Measurements from ENCODE around the gene CCSER1. TPM values are rescaled to one million over a fixed set of nuclear protein-coding genes. Genes with fewer than 3 reads are reported as not detected.

The CCSER1 gene
- total and polyA plus RNA-seq, 2 donors (not counting 1 experiment from before 2014, with no cell fraction given) = under 0.01 TPM; not detected in 1

DNA sequence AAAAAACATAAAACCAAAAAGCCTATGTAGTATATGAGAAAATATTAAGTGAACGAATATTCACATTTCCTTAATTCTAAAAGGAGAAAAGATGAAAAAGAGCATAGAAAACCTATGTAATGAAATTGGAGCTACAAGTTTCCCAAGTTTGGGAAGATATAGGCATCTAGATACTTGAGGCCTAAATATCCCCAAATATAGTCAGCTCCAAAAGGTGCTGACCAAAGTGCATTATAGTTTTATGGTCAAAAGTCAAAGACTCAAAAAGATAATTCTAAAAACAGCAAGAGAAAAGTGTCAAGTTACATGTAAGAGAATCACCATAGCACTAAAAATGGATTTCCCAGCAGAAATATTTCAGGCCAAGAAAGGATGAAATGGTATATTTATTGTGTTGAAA is 1502.9 kb downstream of the CCSER1 start:
- no peak overlapping the region for H3K27ac ChIP-seq (ENCODE audit: insufficient read depth, low read length)
- no peaks in the 10 kb centered on the region for H3K9me3 ChIP-seq (ENCODE audit: control insufficient read depth, insufficient read depth, low read depth, low read length)
- no peak overlapping the region for H2AFZ ChIP-seq (ENCODE audit: low read length)
- no peaks in the 10 kb centered on the region for H3K36me3 ChIP-seq (ENCODE audit: control insufficient read depth, insufficient read depth, low read length)
- no peak overlapping the region for H3K9ac ChIP-seq (ENCODE audit: insufficient read depth, low read length)
- H3K4me1 ChIP-seq (ENCODE audit: control insufficient read depth, extremely low read depth, insufficient read depth, low read length) = no peaks in the 10 kb centered on the region
- no peak overlapping the region for H3K4me3 ChIP-seq (replicated peaks in 1 of 4; ENCODE audit: control extremely low read depth in 1 of 4, insufficient read depth in 1 of 4, low read depth in 3 of 4, low read length in 4 of 4)
- H3K27me3 ChIP-seq (ENCODE audit: control insufficient read depth, insufficient read depth, low read length) = no peaks in the 10 kb centered on the region
- no peak for DNase-seq (ENCODE audit: low read depth in 2 of 2)
- no peaks in the 10 kb centered on the region for H3K79me2 ChIP-seq (ENCODE audit: control insufficient read depth, insufficient read depth, low read length)
- TF ChIP-seq, protein P1, sequence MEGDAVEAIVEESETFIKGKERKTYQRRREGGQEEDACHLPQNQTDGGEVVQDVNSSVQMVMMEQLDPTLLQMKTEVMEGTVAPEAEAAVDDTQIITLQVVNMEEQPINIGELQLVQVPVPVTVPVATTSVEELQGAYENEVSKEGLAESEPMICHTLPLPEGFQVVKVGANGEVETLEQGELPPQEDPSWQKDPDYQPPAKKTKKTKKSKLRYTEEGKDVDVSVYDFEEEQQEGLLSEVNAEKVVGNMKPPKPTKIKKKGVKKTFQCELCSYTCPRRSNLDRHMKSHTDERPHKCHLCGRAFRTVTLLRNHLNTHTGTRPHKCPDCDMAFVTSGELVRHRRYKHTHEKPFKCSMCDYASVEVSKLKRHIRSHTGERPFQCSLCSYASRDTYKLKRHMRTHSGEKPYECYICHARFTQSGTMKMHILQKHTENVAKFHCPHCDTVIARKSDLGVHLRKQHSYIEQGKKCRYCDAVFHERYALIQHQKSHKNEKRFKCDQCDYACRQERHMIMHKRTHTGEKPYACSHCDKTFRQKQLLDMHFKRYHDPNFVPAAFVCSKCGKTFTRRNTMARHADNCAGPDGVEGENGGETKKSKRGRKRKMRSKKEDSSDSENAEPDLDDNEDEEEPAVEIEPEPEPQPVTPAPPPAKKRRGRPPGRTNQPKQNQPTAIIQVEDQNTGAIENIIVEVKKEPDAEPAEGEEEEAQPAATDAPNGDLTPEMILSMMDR (conservative IDR thresholded peaks at IDR 0.05 in 1 of 2, IDR thresholded peaks at IDR 0.05 in 1 of 2; ENCODE audit: low read depth in 1 of 2, low read length in 2 of 2) = no peak
- no peak for TF ChIP-seq EZH2 (IDR thresholded peaks at IDR 0.05; ENCODE audit: low read length, missing control alignments)
- no peaks in the 10 kb centered on the region for H4K20me1 ChIP-seq (ENCODE audit: control insufficient read depth, extremely low read depth, insufficient read depth, low read length)
- no peak overlapping the region for H3K4me2 ChIP-seq (ENCODE audit: extremely low read depth, insufficient read depth, low read length)

DNA sequence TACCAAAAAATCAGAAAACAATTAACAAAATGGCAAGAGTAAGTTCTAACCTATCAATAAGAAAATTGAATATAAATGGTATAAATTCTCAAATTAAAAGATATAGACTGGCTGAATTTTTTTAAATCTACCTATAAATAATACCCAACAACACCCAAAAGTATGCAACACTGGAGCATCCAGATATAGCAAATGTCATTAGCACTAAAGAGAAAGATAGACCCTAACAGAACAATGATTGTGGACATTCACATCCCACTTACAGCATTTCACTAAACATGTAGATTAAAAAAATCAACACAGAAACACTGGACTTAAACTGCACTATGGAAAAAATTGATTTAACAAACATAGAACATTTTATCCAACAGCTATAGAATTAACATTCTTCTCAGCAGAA is 1503.6 kb downstream of the CCSER1 start:
- Histone ChIP-seq H4K20me1 (ENCODE audit: control insufficient read depth, extremely low read depth, insufficient read depth, low read length) (no peaks in the 10 kb centered on the region), H3K36me3 (ENCODE audit: control insufficient read depth, insufficient read depth, low read length) (no peaks in the 10 kb centered on the region), H3K4me1 (ENCODE audit: control insufficient read depth, extremely low read depth, insufficient read depth, low read length) (no peaks in the 10 kb centered on the region), H3K4me2 (ENCODE audit: extremely low read depth, insufficient read depth, low read length) (no peak overlapping the region), H3K79me2 (ENCODE audit: control insufficient read depth, insufficient read depth, low read length) (no peaks in the 10 kb centered on the region), H2AFZ (ENCODE audit: low read length) (no peak overlapping the region), H3K27ac (ENCODE audit: insufficient read depth, low read length) (no peak overlapping the region), H3K9ac (ENCODE audit: insufficient read depth, low read length) (no peak overlapping the region), H3K9me3 (ENCODE audit: control insufficient read depth, insufficient read depth, low read depth, low read length) (no peaks in the 10 kb centered on the region), H3K4me3 (replicated peaks in 1 of 4; ENCODE audit: control extremely low read depth in 1 of 4, insufficient read depth in 1 of 4, low read depth in 3 of 4, low read length in 4 of 4) (no peak overlapping the region), H3K27me3 (ENCODE audit: control insufficient read depth, insufficient read depth, low read length) (no peaks in the 10 kb centered on the region)
- no peak for DNase-seq (ENCODE audit: low read depth in 2 of 2)
- TF ChIP-seq, protein P1 (conservative IDR thresholded peaks at IDR 0.05 in 1 of 2, IDR thresholded peaks at IDR 0.05 in 1 of 2; ENCODE audit: low read depth in 1 of 2, low read length in 2 of 2) = no peak
- TF ChIP-seq EZH2 (IDR thresholded peaks at IDR 0.05; ENCODE audit: low read length, missing control alignments) = no peak

DNA sequence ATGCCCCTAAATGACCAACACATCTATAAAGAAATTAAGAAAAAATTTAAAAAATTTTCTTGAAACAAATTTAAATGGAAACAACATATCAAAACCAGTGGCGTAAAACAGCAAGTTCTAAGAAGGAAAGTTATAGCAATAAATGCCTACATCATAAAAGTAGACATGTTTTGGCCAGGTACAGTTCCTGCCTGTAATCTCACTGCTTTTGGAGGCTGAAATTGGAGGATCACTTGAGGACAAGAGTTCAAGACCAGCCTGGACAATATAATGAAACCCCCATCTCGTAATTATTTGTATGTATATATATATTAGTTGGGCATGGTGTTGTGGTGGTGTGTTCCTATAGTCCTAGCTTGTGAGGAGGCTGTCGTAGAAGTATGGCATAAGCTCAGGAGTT is 1504.1 kb downstream of the CCSER1 start:
- Histone ChIP-seq H3K4me3 (replicated peaks in 1 of 4; ENCODE audit: control extremely low read depth in 1 of 4, insufficient read depth in 1 of 4, low read depth in 3 of 4, low read length in 4 of 4) (no peak overlapping the region), H3K4me1 (ENCODE audit: control insufficient read depth, extremely low read depth, insufficient read depth, low read length) (no peaks in the 10 kb centered on the region), H3K27ac (ENCODE audit: insufficient read depth, low read length) (no peak overlapping the region), H3K4me2 (ENCODE audit: extremely low read depth, insufficient read depth, low read length) (no peak overlapping the region), H3K9me3 (ENCODE audit: control insufficient read depth, insufficient read depth, low read depth, low read length) (no peaks in the 10 kb centered on the region), H3K79me2 (ENCODE audit: control insufficient read depth, insufficient read depth, low read length) (no peaks in the 10 kb centered on the region), H2AFZ (ENCODE audit: low read length) (no peak overlapping the region), H4K20me1 (ENCODE audit: control insufficient read depth, extremely low read depth, insufficient read depth, low read length) (no peaks in the 10 kb centered on the region), H3K36me3 (ENCODE audit: control insufficient read depth, insufficient read depth, low read length) (no peaks in the 10 kb centered on the region), H3K9ac (ENCODE audit: insufficient read depth, low read length) (no peak overlapping the region), H3K27me3 (ENCODE audit: control insufficient read depth, insufficient read depth, low read length) (no peaks in the 10 kb centered on the region)
- no peak for TF ChIP-seq EZH2 (IDR thresholded peaks at IDR 0.05; ENCODE audit: low read length, missing control alignments)
- TF ChIP-seq, protein P1 (conservative IDR thresholded peaks at IDR 0.05 in 1 of 2, IDR thresholded peaks at IDR 0.05 in 1 of 2; ENCODE audit: low read depth in 1 of 2, low read length in 2 of 2) = no peak
- no peak for DNase-seq (ENCODE audit: low read depth in 2 of 2)

All from fibroblast of lung (primary cell).